Heart left ventricle (tissue), 16 donors: ENCODE data around the gene PGAP6. TPM values are rescaled to one million over a fixed set of nuclear protein-coding genes. Genes with fewer than 3 reads are reported as not detected.
A peak's percentile ranks its signal among the peaks of the same experiment; 100 is the strongest.

Source experiments
- ATAC-seq, 4 donors: fragments of 200-7000 bp; cut with Tn5 transposase; one replicate each; pipeline ENCODE4 v1.9.1; 2020 to 2022; ENCODE audit warnings: moderate library complexity in 4 of 4, mild to moderate bottlenecking in 3 of 4, moderate number of reproducible peaks in 1 of 4
- DNase-seq, 5 donors: peaks; one replicate each; pipeline ENCODE4 v3.0.0-alpha.2; 2020
- H3K27ac ChIP-seq, 12 donors: fragments of 200-600 bp; sonication (generic) in 4 of 12; one replicate each; pipeline versions ENCODE4 v1.5.0 to v1.8.0; 2016 to 2022; ENCODE audit warnings: mild to moderate bottlenecking in 2 of 12
- H3K27me3 ChIP-seq, 9 donors: fragments of 200-600 bp; sonication (generic) in 2 of 9; one replicate each; pipeline versions ENCODE4 v1.5.1 to v1.8.0; 2016 to 2022; ENCODE audit warnings: mild to moderate bottlenecking in 3 of 9
- H3K36me3 ChIP-seq, 9 donors: fragments of 200-600 bp; sonication (generic) in 2 of 9; one replicate each; pipeline versions ENCODE4 v1.5.0 to v1.8.0; 2018 to 2022; ENCODE audit warnings: mild to moderate bottlenecking in 2 of 9
- H3K4me1 ChIP-seq, 12 donors: fragments of 200-600 bp; sonication (generic) in 4 of 12; one replicate each; pipeline versions ENCODE4 v1.5.0 to v1.8.0; 2016 to 2022; ENCODE audit warnings: mild to moderate bottlenecking in 3 of 12
- H3K4me3 ChIP-seq, 12 donors: fragments of 200-600 bp; sonication (generic) in 4 of 12; one replicate each; pipeline versions ENCODE4 v1.5.0 to v1.8.0; 2017 to 2022; ENCODE audit warnings: mild to moderate bottlenecking in 9 of 12, moderate library complexity in 4 of 12
- H3K9me3 ChIP-seq, 12 donors: fragments of 200-600 bp; sonication (generic) in 4 of 12; one replicate each; pipeline versions ENCODE4 v1.5.0 to v1.8.0; 2016 to 2022; ENCODE audit warnings: mild to moderate bottlenecking in 1 of 12
- POLR2A ChIP-seq, 2 donors: fragments of 450-650 bp; IDR thresholded peaks; one replicate each; pipeline ENCODE4 v1.6.1; 2017; ENCODE audit warnings: antibody characterized with exemption in 2 of 2, mild to moderate bottlenecking in 2 of 2, moderate library complexity in 2 of 2
- WGBS, 4 donors: extraction: QIAGEN DNeasy Blood & Tissue Kit in 2 of 4; methylation state at CpG; one replicate each; pipeline versions ENCODE4 v1.1.5 to v1.1.7; 2013 to 2018; 5-methylcytosine and 5-hydroxymethylcytosine counted together
- intact Hi-C, 10 donors: fragments of 100-400 bp; cut with DNase I; formaldehyde crosslinking; loops; one replicate each; pipeline versions ENCODE4 v1.11.1 to v1.14.2; 2022
- polyA plus RNA-seq, 2 donors: library from polyadenylated mRNA; stranded (reverse); fragments of 200-250 nt; gene quantifications; one replicate each; pipeline ENCODE4 v1.2.3, GENCODE V29; 2013
- total RNA-seq, 9 donors: library from RNA; depleted of rRNA in 2 of 9; stranded (reverse); fragments of >200 nt in 2 of 9; fragmentation: NEBNext Ultra II Directional in 3 of 9; extraction: Animal tissue kit (Norgen Biotek cat#: 25700) in 3 of 9; gene quantifications; one replicate each; pipeline versions ENCODE4 v1.1.0 to v1.2.4, GENCODE V29; 2016 to 2023
- TF ChIP-seq, protein P1 (sequence below), 12 donors: fragments of 200-600 bp; sonication (generic) in 4 of 12; IDR thresholded peaks; one replicate each; pipeline versions ENCODE4 v1.5.0 to v1.8.0; 2018 to 2022; ENCODE audit warnings: antibody characterized with exemption in 12 of 12, mild to moderate bottlenecking in 5 of 12
- donor health status: ischemic (EF 13 %, LVEDD 7.1; RV severe dilation, severe dysfunction).
- donor health status: healthy with polysubstance abuse.
- donor health status: DM: no; HTN: yes; CAD: no.
- donor health status: DM: no; HTN: no; CAD: no.
- donor health status: ischemic (EF 25% LVEDD 6.9; RV normal size, moderate dysfunction).
- donor health status: ischemic (EF 25% LVEDD 5.7; RV mildly dilated, moderate dysfunction).
- donor health status: healthy.
- donor health status: DM: yes; HTN: yes; CAD: no.
- donor health status: ischemic (EF 35%, LVEDD 5.7; RV mildly dilated, moderate dysfunction).
- donor health status: nonischemic (EF 11% LVEDD 7.7; RV severe dilation, severe dysfunction).
- donor health status: DM: yes; HTN: yes; CAD: no.
- donor health status: PGD.
- donor health status: ischemic (EF 29% LVEDD 5.4; RV normal size, mild dysfunction).
- donor health status: nonischemic (EF 23%, LVEDD 6.1; RV moderate dilation, normal function).

The PGAP6 gene
- total and polyA plus RNA-seq, 11 donors = 30.1 to 65.3 (median 44.9) TPM

GRCh38 chr16:369866-370436 lies 11.8 kb downstream of the PGAP6 start:
- DNase-seq = peak in 1 of 5 donors; percentile 58
- Histone ChIP-seq H3K9me3 (no peaks in the 10 kb centered on the region), H3K4me1 (peaks cover 3 to 22% (median 15%) of the 10 kb centered on the region in 12 donors), H3K27me3 (no peaks in the 10 kb centered on the region), H3K27ac (peak overlapping the region in 4 of 12 donors; percentile 62 to 79 (median 72)), H3K36me3 (peaks cover 0 to 68% (median 46%) of the 10 kb centered on the region in 9 donors), H3K4me3 (peak overlapping the region in 11 of 12 donors; percentile 28 to 61 (median 52))
- no peak for TF ChIP-seq POLR2A (IDR thresholded peaks at IDR 0.05)
- TF ChIP-seq, protein P1, sequence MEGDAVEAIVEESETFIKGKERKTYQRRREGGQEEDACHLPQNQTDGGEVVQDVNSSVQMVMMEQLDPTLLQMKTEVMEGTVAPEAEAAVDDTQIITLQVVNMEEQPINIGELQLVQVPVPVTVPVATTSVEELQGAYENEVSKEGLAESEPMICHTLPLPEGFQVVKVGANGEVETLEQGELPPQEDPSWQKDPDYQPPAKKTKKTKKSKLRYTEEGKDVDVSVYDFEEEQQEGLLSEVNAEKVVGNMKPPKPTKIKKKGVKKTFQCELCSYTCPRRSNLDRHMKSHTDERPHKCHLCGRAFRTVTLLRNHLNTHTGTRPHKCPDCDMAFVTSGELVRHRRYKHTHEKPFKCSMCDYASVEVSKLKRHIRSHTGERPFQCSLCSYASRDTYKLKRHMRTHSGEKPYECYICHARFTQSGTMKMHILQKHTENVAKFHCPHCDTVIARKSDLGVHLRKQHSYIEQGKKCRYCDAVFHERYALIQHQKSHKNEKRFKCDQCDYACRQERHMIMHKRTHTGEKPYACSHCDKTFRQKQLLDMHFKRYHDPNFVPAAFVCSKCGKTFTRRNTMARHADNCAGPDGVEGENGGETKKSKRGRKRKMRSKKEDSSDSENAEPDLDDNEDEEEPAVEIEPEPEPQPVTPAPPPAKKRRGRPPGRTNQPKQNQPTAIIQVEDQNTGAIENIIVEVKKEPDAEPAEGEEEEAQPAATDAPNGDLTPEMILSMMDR (IDR thresholded peaks at IDR 0.05) = no peak
- peak in 1 of 4 donors; percentile 44 for ATAC-seq
- 18 to 58% (median 31%) methylated on average over 30 to 44 of the region's 44 CpGs for WGBS, 4 donors
- intact Hi-C loops = no loop called here

GRCh38 chr16:369275-369865 lies 12.4 kb downstream of the PGAP6 start:
- Histone ChIP-seq H3K4me3 (peak overlapping the region in 8 of 12 donors; percentile 45 to 61 (median 53)), H3K4me1 (peaks cover 3 to 22% (median 15%) of the 10 kb centered on the region in 12 donors), H3K9me3 (no peaks in the 10 kb centered on the region), H3K36me3 (peaks cover 0 to 62% (median 40%) of the 10 kb centered on the region in 9 donors), H3K27ac (no peak overlapping the region), H3K27me3 (peaks cover 0 to 3% (median 0%) of the 10 kb centered on the region in 9 donors)
- ATAC-seq (no peak), DNase-seq (peak in 1 of 5 donors; percentile 60)
- WGBS, 4 donors = 85 to 89% (median 85%) methylated on average over 20 of the region's 20 CpGs
- TF ChIP-seq, protein P1 (IDR thresholded peaks at IDR 0.05) = no peak
- no peak for TF ChIP-seq POLR2A (IDR thresholded peaks at IDR 0.05)
- intact Hi-C loops = no loop called here

- no peak for TF ChIP-seq POLR2A (IDR thresholded peaks at IDR 0.05)
- TF ChIP-seq, protein P1 (IDR thresholded peaks at IDR 0.05) = no peak
- Histone ChIP-seq H3K36me3 (peaks cover 0 to 54% (median 34%) of the 10 kb centered on the region in 9 donors), H3K9me3 (no peaks in the 10 kb centered on the region), H3K27me3 (peaks cover 0 to 3% (median 0%) of the 10 kb centered on the region in 9 donors), H3K4me1 (peaks cover 3 to 22% (median 15%) of the 10 kb centered on the region in 12 donors), H3K27ac (no peak overlapping the region), H3K4me3 (no peak overlapping the region)
- peak in 1 of 5 donors; percentile 29 for DNase-seq
- intact Hi-C loops = no loop called here
- 94 to 97% (median 96%) methylated on average over 25 to 29 of the region's 29 CpGs for WGBS, 4 donors
- no peak for ATAC-seq
These were observed 13.2 kb downstream of the PGAP6 start for GRCh38 chr16:368388-369158.
